ENCODE measurements around the gene ZXDC.

Gene ZXDC

DNA sequence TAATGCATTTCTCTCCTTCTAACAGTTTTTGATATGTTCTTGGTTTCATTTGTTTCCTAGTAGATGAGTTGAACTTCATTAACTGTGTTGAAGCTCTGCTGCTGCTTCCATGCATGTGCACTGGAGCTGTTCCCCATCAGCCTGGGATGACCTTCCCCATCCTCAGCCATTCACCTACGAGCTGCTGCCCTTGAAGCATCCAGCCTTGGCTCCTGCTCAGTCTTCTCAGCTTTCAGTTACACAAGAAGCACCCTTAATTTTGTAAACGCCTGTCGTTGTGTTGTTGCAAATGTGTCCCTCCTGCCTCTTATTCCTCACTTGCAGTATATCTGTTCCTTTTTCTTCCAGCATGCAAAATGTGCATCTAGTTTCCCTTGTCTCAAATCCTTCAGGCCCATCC is 8.5 kb upstream of the ZXDC start:
- TF ChIP-seq ZFX (IDR thresholded peaks at IDR 0.05; ENCODE audit: borderline replicate concordance), result no peak
- TF ChIP-seq, protein P1, sequence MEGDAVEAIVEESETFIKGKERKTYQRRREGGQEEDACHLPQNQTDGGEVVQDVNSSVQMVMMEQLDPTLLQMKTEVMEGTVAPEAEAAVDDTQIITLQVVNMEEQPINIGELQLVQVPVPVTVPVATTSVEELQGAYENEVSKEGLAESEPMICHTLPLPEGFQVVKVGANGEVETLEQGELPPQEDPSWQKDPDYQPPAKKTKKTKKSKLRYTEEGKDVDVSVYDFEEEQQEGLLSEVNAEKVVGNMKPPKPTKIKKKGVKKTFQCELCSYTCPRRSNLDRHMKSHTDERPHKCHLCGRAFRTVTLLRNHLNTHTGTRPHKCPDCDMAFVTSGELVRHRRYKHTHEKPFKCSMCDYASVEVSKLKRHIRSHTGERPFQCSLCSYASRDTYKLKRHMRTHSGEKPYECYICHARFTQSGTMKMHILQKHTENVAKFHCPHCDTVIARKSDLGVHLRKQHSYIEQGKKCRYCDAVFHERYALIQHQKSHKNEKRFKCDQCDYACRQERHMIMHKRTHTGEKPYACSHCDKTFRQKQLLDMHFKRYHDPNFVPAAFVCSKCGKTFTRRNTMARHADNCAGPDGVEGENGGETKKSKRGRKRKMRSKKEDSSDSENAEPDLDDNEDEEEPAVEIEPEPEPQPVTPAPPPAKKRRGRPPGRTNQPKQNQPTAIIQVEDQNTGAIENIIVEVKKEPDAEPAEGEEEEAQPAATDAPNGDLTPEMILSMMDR (IDR thresholded peaks at IDR 0.05), result no peak
- H3K27ac ChIP-seq, result no peak overlapping the region

DNA sequence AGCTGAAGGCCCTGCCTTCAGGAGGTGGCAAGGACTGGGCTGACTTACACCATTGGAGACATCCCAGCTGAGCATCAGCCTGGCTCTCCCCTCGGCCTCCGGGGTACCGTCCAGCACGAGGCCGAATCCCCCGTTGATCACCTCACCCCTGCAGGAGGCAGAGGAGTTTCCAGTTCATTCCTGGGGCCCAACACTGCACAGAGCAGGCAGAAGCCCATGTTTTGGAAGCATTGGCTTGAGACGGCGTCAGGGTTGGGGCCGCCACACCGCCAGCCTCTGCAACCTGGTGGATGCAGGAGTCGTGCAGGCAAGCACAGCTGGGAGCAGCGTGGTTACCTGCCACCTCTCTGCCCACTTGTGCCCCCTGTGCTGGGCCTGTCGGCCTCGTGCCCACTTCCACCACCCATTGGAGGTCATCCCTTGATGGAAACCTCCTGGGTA is 7.7 kb upstream of the ZXDC start:
- H3K27ac ChIP-seq, result no peak overlapping the region
- TF ChIP-seq, protein P1 (IDR thresholded peaks at IDR 0.05), result no peak

DNA sequence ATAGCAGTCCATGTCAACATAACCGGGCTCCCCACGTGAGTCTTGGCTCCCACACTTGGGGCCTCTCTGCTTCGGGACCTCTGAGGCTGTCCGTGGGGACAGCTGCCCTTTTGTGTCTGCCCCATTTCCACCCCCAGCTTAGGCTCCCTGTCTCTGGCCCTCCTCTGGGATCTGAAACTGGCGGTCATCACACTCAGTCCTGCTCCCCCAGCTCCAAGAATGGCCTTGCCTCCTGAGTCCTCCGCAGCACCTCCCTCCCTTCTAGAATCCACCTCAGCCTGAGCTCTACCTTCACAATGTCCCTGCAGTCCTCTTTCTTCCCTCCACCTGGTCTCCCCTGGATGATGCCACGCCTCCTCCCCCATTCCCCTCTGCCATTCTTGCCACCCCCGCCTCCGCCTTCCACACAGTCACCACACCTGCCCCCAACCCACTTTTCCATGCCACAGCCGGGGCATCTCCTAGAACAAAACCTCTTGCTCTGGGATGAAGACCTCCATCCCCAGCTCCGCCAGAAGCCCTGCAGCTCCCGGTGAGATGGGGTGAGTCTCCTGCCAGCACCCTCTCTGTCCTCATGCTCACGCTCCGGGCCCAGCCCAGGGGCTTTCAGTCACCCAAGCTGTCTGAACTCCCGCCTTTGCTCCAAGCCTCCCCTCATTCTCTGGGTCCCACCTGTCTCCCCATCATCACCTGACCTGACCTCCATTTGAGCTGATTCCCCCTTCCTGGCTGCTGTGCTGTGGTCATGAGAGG is 7.0 kb upstream of the ZXDC start:
- TF ChIP-seq ZFX (IDR thresholded peaks at IDR 0.05; ENCODE audit: borderline replicate concordance), result no peak
- H3K27ac ChIP-seq, result no peak overlapping the region

DNA sequence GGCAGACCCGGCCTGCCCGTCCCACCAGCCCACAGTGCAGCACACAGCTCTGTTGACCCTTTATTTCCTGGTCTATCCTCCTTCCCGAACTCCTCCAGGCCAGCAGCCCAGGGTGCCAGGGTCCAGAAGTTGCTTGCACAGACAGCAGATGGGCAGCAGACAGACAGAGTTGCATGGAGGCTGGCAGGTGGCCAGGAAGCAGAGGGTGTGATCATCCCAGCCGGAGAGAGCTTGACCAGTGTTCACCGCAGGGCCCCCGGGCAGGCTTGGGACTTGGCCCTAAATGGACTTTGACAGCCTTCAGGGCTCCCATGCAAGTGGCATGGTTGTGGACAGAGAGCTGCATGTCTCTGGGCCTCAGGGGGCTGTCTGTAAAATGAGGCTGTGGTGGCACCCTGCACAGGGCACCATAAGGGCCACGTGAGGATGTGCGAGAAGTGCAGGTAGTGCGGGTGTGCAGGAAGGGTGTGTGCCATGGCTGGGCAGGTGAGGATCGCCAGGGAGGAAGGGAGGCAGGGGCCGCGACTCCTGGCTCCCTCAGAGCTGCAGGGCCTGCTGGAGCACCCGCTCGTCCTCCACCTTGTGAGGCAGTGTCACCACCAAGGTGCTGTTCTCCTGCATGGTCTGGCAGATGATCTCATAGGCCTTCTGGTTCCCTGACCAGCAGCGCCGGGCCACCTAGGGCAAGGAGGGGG is 6.3 kb upstream of the ZXDC start:
- H3K27ac ChIP-seq, result no peak overlapping the region
- no peak for TF ChIP-seq ZFX (IDR thresholded peaks at IDR 0.05; ENCODE audit: borderline replicate concordance)
- TF ChIP-seq, protein P1 (IDR thresholded peaks at IDR 0.05), result no peak

DNA sequence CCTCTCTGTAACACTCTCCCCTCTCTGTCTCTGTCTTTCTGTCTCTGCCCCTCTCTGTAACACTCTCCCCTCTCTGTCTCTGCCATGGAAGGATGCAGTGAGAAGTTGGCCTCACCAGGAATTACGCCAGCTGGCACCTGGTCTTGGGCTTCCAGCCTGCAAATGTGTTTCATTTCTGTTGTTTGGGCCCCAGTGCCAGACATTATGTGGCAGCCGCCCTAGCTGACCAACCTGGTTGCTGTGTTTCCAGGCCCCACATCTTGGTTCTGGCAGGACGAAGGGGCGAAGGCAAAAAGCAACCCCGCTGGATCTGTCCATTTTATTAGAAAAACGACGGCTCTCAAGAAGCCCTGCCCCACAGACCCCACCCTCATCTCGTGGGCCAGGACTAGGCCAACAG is 5.2 kb upstream of the ZXDC start:
- TF ChIP-seq, protein P1 (IDR thresholded peaks at IDR 0.05), result no peak
- TF ChIP-seq ZFX (IDR thresholded peaks at IDR 0.05; ENCODE audit: borderline replicate concordance), result no peak
- H3K27ac ChIP-seq, result no peak overlapping the region

DNA sequence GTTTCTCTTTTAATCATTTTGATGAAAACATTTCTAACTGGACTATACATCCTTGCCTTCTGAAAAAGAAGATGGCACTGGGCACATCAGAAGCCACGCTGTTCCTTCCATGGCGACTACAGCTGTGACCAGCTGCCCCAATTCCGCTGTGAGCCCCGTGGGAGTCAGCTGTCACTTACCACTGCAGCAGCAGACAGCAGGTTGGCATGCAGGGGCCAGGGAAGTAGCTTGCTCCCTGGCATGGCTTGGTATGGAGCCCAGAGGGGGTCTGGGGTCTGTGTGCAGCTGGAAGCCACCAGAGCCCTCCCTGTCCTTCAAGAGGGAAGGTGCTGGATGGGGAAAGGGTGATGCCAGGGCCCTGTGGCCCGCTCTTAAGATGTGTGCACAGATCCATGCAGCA is 4.5 kb upstream of the ZXDC start:
- no peak overlapping the region for H3K27ac ChIP-seq
- TF ChIP-seq, protein P1 (IDR thresholded peaks at IDR 0.05), result no peak
- no peak for TF ChIP-seq ZFX (IDR thresholded peaks at IDR 0.05; ENCODE audit: borderline replicate concordance)

DNA sequence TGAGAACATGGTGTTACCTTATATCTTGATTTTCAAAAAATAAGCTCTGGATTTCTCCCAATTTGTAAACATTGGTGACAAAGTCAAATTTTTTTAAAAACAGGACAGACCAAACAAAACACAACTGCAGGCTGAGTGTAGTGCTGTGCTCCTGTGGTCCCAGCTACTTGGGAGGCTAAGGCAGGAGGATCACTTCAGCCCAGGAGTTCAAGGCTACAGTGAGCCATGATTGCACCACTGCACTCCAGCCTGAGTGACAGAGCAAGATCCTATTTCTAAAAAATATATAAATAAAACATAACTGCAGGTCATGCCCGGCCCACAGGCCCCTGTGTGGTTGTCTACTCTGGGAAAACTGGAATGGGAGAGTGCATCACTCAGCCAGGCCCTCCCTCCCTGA is 4.0 kb upstream of the ZXDC start:
- TF ChIP-seq, protein P1 (IDR thresholded peaks at IDR 0.05), result no peak
- TF ChIP-seq ZFX (IDR thresholded peaks at IDR 0.05; ENCODE audit: borderline replicate concordance), result no peak
- no peak overlapping the region for H3K27ac ChIP-seq

Data from 22Rv1 (cell line).